SU-DHL-6 (cell line): ENCODE measurements around the gene ATP5PB.

Source experiments
- H2AFZ ChIP-seq: fragments of 200-600 bp; sonication (generic); 2 replicates; pipeline ENCODE4 v1.6.1; 2014; ENCODE audit warnings: low read depth, mild to moderate bottlenecking, moderate library complexity, mixed read lengths, antibody characterized with exemption, low read length; ENCODE audit not compliant: severe bottlenecking
- H3F3A ChIP-seq: fragments of 200-600 bp; shearing (Covaris generic); 2 replicates; pipeline ENCODE4 v1.6.0; 2016; ENCODE audit warnings: antibody characterized with exemption, mild to moderate bottlenecking; ENCODE audit not compliant: insufficient read depth
- H3K27ac ChIP-seq: fragments of 200-600 bp; sonication (generic); 2 replicates; pipeline ENCODE4 v1.5.1; 2016; ENCODE audit warnings: low read depth, mild to moderate bottlenecking, low read length, moderate library complexity, mixed read lengths
- H3K27me3 ChIP-seq: fragments of 200-600 bp; sonication (generic), shearing (Covaris generic); 2 replicates; pipeline ENCODE4 v1.6.0; 2014; ENCODE audit warnings: mild to moderate bottlenecking, low read length
- H3K36me3 ChIP-seq: fragments of 200-600 bp; sonication (generic); 2 replicates; pipeline ENCODE4 v1.6.1; 2014; ENCODE audit warnings: mild to moderate bottlenecking, low read length, mixed read lengths
- H3K4me2 ChIP-seq: fragments of 300-600, 200-600 bp; shearing (Covaris generic), sonication (generic); 2 replicates; pipeline ENCODE4 v1.6.0; 2014; ENCODE audit warnings: low read length, low read depth, mild to moderate bottlenecking; ENCODE audit not compliant: poor library complexity, severe bottlenecking
- H3K4me3 ChIP-seq: fragments of 200-600 bp; sonication (generic); 2 replicates; pipeline ENCODE4 v1.5.1; 2014; ENCODE audit warnings: antibody characterized with exemption, low read length, mild to moderate bottlenecking, mixed read lengths; ENCODE audit not compliant: insufficient read depth, poor library complexity, severe bottlenecking
- H3K79me2 ChIP-seq: fragments of 200-600 bp; sonication (generic); 2 replicates; pipeline ENCODE4 v1.6.1; 2014; ENCODE audit warnings: mild to moderate bottlenecking, low read length, moderate library complexity; ENCODE audit not compliant: insufficient read depth
- H3K9ac ChIP-seq: fragments of 200-600 bp; sonication (generic); 2 replicates; pipeline ENCODE4 v1.7.0; 2014; ENCODE audit warnings: mild to moderate bottlenecking, low read length
- H3K9me2 ChIP-seq: fragments of 200-600 bp; sonication (generic); replicated peaks from 2 replicates; pipeline ENCODE4 v1.6.1; 2014; ENCODE audit warnings: low read length; ENCODE audit not compliant: insufficient read depth
- H3K9me3 ChIP-seq: fragments of 200-600 bp; sonication (generic); 2 replicates; pipeline ENCODE4 v1.6.1; 2014; ENCODE audit warnings: low read length, mixed read lengths; ENCODE audit not compliant: insufficient read depth
- H4K20me1 ChIP-seq: fragments of 200-600 bp; sonication (generic); 2 replicates; pipeline ENCODE4 v1.6.1; 2014; ENCODE audit warnings: low read depth, mild to moderate bottlenecking, antibody characterized with exemption, low read length, moderate library complexity, mixed read lengths
- EZH2phosphoT487 ChIP-seq: fragments of 200-600 bp; sonication (generic), shearing (Covaris generic); conservative IDR thresholded peaks from 2 replicates; pipeline ENCODE4 v1.6.1; 2018; ENCODE audit warnings: mild to moderate bottlenecking, antibody characterized with exemption, low read length, moderate library complexity, mixed read lengths
- TF ChIP-seq, protein P1 (sequence below): fragments of 200-600 bp; sonication (generic); IDR thresholded peaks from one replicate; pipeline ENCODE4 v1.5.1; 2017; ENCODE audit warnings: antibody characterized with exemption, mild to moderate bottlenecking, low read length, moderate library complexity; ENCODE audit not compliant: insufficient read depth, poor library complexity, severe bottlenecking

ATP5PB gene

DNA sequence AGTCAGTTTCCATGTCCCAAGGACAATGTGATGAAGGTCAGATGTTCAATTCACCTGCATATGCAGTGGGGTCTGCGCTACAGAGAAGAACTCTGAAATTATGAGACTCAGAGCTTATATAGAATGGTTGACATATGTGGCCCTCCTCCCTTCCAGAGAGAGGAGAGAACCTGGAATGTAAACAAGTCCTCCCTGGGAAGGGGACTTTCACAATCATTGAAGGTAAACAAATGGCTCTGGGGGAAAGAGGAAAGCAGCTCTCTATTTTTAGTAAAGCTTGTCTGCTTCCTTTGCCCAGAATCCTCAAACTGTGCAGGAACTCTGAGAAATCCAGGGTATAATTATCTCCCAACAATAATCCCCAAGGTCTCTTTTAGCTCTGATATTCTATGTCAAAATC lies 31.5 kb upstream of the ATP5PB start:
- H3K27me3 ChIP-seq: no peaks in the 10 kb centered on the region
- H3K9me2 ChIP-seq: no peaks in the 10 kb centered on the region
- no peak overlapping the region for H3K27ac ChIP-seq
- H3K4me3 ChIP-seq: no peak overlapping the region
- no peaks in the 10 kb centered on the region for H3K36me3 ChIP-seq
- no peaks in the 10 kb centered on the region for H4K20me1 ChIP-seq
- H3K9ac ChIP-seq: no peak overlapping the region
- no peak for TF ChIP-seq EZH2phosphoT487
- TF ChIP-seq, protein P1, sequence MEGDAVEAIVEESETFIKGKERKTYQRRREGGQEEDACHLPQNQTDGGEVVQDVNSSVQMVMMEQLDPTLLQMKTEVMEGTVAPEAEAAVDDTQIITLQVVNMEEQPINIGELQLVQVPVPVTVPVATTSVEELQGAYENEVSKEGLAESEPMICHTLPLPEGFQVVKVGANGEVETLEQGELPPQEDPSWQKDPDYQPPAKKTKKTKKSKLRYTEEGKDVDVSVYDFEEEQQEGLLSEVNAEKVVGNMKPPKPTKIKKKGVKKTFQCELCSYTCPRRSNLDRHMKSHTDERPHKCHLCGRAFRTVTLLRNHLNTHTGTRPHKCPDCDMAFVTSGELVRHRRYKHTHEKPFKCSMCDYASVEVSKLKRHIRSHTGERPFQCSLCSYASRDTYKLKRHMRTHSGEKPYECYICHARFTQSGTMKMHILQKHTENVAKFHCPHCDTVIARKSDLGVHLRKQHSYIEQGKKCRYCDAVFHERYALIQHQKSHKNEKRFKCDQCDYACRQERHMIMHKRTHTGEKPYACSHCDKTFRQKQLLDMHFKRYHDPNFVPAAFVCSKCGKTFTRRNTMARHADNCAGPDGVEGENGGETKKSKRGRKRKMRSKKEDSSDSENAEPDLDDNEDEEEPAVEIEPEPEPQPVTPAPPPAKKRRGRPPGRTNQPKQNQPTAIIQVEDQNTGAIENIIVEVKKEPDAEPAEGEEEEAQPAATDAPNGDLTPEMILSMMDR: no peak
- no peaks in the 10 kb centered on the region for H3K79me2 ChIP-seq
- H3K9me3 ChIP-seq: no peaks in the 10 kb centered on the region
- H3K4me2 ChIP-seq: no peak overlapping the region
- no peaks in the 10 kb centered on the region for H3F3A ChIP-seq
- no peak overlapping the region for H2AFZ ChIP-seq

DNA sequence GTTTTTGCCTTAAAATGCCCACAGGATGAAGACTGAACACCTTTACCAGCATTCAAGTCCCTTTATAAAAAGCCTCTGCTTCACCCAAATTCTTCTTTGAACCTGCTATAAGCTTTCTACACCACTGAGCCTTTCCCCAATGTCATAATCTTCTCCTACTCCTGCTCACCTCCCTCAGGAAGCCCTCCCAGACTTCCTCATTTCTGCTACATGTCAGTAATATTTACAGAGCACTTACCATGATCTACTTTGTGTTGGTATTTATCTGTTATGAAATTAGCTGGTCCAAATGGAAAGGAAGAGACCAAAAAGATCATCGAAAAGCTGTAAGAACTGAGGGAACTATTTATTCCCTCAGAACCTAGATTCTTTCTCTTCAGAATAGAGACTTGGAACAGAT lies 30.2 kb upstream of the ATP5PB start:
- H3K4me3 ChIP-seq: no peak overlapping the region
- H3K9me2 ChIP-seq: no peaks in the 10 kb centered on the region
- no peaks in the 10 kb centered on the region for H3K27me3 ChIP-seq
- TF ChIP-seq, protein P1: no peak
- no peak for TF ChIP-seq EZH2phosphoT487
- H3K4me2 ChIP-seq: no peak overlapping the region
- H4K20me1 ChIP-seq: no peaks in the 10 kb centered on the region
- no peaks in the 10 kb centered on the region for H3F3A ChIP-seq
- H3K27ac ChIP-seq: no peak overlapping the region
- H3K36me3 ChIP-seq: no peaks in the 10 kb centered on the region
- H3K9ac ChIP-seq: no peak overlapping the region
- H3K9me3 ChIP-seq: no peaks in the 10 kb centered on the region
- no peak overlapping the region for H2AFZ ChIP-seq
- H3K79me2 ChIP-seq: no peaks in the 10 kb centered on the region

DNA sequence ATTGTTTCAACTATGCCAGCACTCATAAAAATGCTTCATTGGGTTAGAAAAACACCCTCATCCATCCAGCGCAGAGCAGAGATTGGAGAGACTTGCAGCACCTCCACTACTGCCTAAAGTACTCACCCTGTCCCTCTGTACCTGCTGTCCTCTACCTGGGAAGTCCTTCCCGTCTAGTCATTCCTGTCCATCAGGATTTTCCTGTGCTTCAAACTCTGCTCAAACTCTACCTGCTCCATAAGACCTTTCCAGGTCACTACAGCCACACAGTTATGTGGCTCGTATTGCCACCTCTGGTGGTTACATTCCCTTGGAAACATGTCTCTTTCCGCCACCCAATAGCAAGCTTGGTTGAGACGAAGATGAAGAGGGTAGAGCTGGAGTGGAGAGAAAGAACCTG lies 28.9 kb upstream of the ATP5PB start:
- no peaks in the 10 kb centered on the region for H3K9me3 ChIP-seq

More for the DNA sequence above, 28.9 kb upstream of the ATP5PB start:
- TF ChIP-seq EZH2phosphoT487: no peak
- TF ChIP-seq, protein P1: no peak
- Histone ChIP-seq H3K9me2 (no peaks in the 10 kb centered on the region), H3K4me2 (no peak overlapping the region), H2AFZ (no peak overlapping the region), H3K9ac (no peak overlapping the region), H3K36me3 (no peaks in the 10 kb centered on the region), H3K79me2 (no peaks in the 10 kb centered on the region), H4K20me1 (no peaks in the 10 kb centered on the region), H3K27ac (no peak overlapping the region), H3K4me3 (no peak overlapping the region), H3K27me3 (no peaks in the 10 kb centered on the region), H3F3A (no peaks in the 10 kb centered on the region)
